Measurements from ENCODE around the gene SLC18A2. TPM values are rescaled to one million over a fixed set of nuclear protein-coding genes. Genes with fewer than 3 reads are reported as not detected.

Gene SLC18A2
- total RNA-seq, 8 experiments from 2014 or later: 0.05 to 4.4 (median 0.15) TPM

Other genes with a start within 250 kb of the SLC18A2 start
- gene SHTN1, start 235.9 kb upstream of the SLC18A2 start, total RNA-seq: 10 to 100 TPM in 7 of 8 experiments, 1 to 10 TPM in 1; 3.4 to 49.6 (median 24.6) TPM
- under 1 TPM in 6 of 8 experiments, not detected in 2; 0.05 to 0.95 (median 0.34) TPM for gene VAX1, start 102.8 kb upstream of the SLC18A2 start, total RNA-seq
- under 1 TPM in 1 of 8 experiments, not detected in 7; 0.21 TPM for gene KCNK18, start 43.6 kb upstream of the SLC18A2 start, total RNA-seq
- gene PDZD8, start 134.3 kb downstream of the SLC18A2 start, total RNA-seq: 10 to 100 TPM in 7 of 8 experiments, 1 to 10 TPM in 1; 10.0 to 62.1 (median 18.3) TPM

All from motor neuron (in vitro differentiated cells).